Measurements from ENCODE around the gene CAMTA1. TPM values are rescaled to one million over a fixed set of nuclear protein-coding genes. Genes with fewer than 3 reads are reported as not detected.

The CAMTA1 gene
- total and polyA plus RNA-seq, 4 donors = 18.0 to 93.5 (median 35.8) TPM

GRCh38 chr1:7296968-7297367 is 511.7 kb downstream of the CAMTA1 start:
- no peak overlapping the region for H3K27ac ChIP-seq (ENCODE audit: low read depth in 1 of 2, low read length in 2 of 2)
- H3K4me3 ChIP-seq (ENCODE audit: low read depth in 1 of 3, low read length in 3 of 3) = no peak overlapping the region
- no peaks in the 10 kb centered on the region for H3K4me1 ChIP-seq (ENCODE audit: control insufficient read depth in 4 of 4, insufficient read depth in 4 of 4, low read length in 3 of 4)
- no peaks in the 10 kb centered on the region for H3K27me3 ChIP-seq (ENCODE audit: control insufficient read depth in 4 of 4, insufficient read depth in 4 of 4, low read length in 3 of 4)
- no peaks in the 10 kb centered on the region for H3K9me3 ChIP-seq (ENCODE audit: control insufficient read depth in 4 of 4, low read length in 3 of 4)
- H3K36me3 ChIP-seq (ENCODE audit: control insufficient read depth in 4 of 4, insufficient read depth in 3 of 4, low read depth in 1 of 4, low read length in 3 of 4) = no peaks in the 10 kb centered on the region
- DNase-seq (ENCODE audit: low spot score) = no peak
- TF ChIP-seq RAD21 (IDR thresholded peaks at IDR 0.05) = no peak
- TF ChIP-seq NR2F2 (IDR thresholded peaks at IDR 0.05) = no peak
- no peak for TF ChIP-seq SP1 (IDR thresholded peaks at IDR 0.05)
- TF ChIP-seq YY1 (IDR thresholded peaks at IDR 0.05) = no peak
- TF ChIP-seq EGR1 (IDR thresholded peaks at IDR 0.05; ENCODE audit: low read depth in 2 of 2) = no peak
- no peak for TF ChIP-seq JUND (IDR thresholded peaks at IDR 0.05)
- TF ChIP-seq FOXA1 (IDR thresholded peaks at IDR 0.05) = no peak
- TF ChIP-seq MAX (IDR thresholded peaks at IDR 0.05) = no peak
- no peak for TF ChIP-seq FOXA2 (IDR thresholded peaks at IDR 0.05)
- TF ChIP-seq TAF1 (conservative IDR thresholded peaks at IDR 0.05) = no peak
- H3K9ac ChIP-seq (ENCODE audit: low read depth in 1 of 2, low read length in 2 of 2) = no peak overlapping the region

GRCh38 chr1:7298145-7298544 is 512.9 kb downstream of the CAMTA1 start:
- TF ChIP-seq ZBTB33 (IDR thresholded peaks at IDR 0.05) = no peak
- TF ChIP-seq NR2F2 (IDR thresholded peaks at IDR 0.05) = no peak
- TF ChIP-seq MAX (IDR thresholded peaks at IDR 0.05) = no peak
- TF ChIP-seq YY1 (IDR thresholded peaks at IDR 0.05) = no peak
- no peak for TF ChIP-seq EGR1 (IDR thresholded peaks at IDR 0.05; ENCODE audit: low read depth in 2 of 2)
- TF ChIP-seq TAF1 (conservative IDR thresholded peaks at IDR 0.05) = no peak
- no peak for TF ChIP-seq RAD21 (IDR thresholded peaks at IDR 0.05)
- TF ChIP-seq CTCF (IDR thresholded peaks at IDR 0.05; ENCODE audit: low read depth, low read length, missing input control) = no peak
- TF ChIP-seq GABPA (IDR thresholded peaks at IDR 0.05 in 1 of 2, conservative IDR thresholded peaks at IDR 0.05 in 1 of 2) = no peak
- TF ChIP-seq FOXA1 (IDR thresholded peaks at IDR 0.05) = no peak
- TF ChIP-seq, protein P1, sequence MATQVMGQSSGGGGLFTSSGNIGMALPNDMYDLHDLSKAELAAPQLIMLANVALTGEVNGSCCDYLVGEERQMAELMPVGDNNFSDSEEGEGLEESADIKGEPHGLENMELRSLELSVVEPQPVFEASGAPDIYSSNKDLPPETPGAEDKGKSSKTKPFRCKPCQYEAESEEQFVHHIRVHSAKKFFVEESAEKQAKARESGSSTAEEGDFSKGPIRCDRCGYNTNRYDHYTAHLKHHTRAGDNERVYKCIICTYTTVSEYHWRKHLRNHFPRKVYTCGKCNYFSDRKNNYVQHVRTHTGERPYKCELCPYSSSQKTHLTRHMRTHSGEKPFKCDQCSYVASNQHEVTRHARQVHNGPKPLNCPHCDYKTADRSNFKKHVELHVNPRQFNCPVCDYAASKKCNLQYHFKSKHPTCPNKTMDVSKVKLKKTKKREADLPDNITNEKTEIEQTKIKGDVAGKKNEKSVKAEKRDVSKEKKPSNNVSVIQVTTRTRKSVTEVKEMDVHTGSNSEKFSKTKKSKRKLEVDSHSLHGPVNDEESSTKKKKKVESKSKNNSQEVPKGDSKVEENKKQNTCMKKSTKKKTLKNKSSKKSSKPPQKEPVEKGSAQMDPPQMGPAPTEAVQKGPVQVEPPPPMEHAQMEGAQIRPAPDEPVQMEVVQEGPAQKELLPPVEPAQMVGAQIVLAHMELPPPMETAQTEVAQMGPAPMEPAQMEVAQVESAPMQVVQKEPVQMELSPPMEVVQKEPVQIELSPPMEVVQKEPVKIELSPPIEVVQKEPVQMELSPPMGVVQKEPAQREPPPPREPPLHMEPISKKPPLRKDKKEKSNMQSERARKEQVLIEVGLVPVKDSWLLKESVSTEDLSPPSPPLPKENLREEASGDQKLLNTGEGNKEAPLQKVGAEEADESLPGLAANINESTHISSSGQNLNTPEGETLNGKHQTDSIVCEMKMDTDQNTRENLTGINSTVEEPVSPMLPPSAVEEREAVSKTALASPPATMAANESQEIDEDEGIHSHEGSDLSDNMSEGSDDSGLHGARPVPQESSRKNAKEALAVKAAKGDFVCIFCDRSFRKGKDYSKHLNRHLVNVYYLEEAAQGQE (IDR thresholded peaks at IDR 0.05) = no peak
- TF ChIP-seq HNF4A (conservative IDR thresholded peaks at IDR 0.05) = no peak
- no peak for TF ChIP-seq RXRA (IDR thresholded peaks at IDR 0.05)
- TF ChIP-seq HNF4G (IDR thresholded peaks at IDR 0.05) = no peak
- no peak for TF ChIP-seq FOXA2 (IDR thresholded peaks at IDR 0.05)
- no peak for TF ChIP-seq JUND (IDR thresholded peaks at IDR 0.05)
- no peak for TF ChIP-seq SP1 (IDR thresholded peaks at IDR 0.05)
- TF ChIP-seq ATF3 (IDR thresholded peaks at IDR 0.05) = no peak
- Histone ChIP-seq H3K36me3 (ENCODE audit: control insufficient read depth in 4 of 4, insufficient read depth in 3 of 4, low read depth in 1 of 4, low read length in 3 of 4) (no peaks in the 10 kb centered on the region), H3K4me1 (ENCODE audit: control insufficient read depth in 4 of 4, insufficient read depth in 4 of 4, low read length in 3 of 4) (no peaks in the 10 kb centered on the region), H3K27ac (ENCODE audit: low read depth in 1 of 2, low read length in 2 of 2) (no peak overlapping the region), H3K9ac (ENCODE audit: low read depth in 1 of 2, low read length in 2 of 2) (no peak overlapping the region), H3K9me3 (ENCODE audit: control insufficient read depth in 4 of 4, low read length in 3 of 4) (no peaks in the 10 kb centered on the region), H3K27me3 (ENCODE audit: control insufficient read depth in 4 of 4, insufficient read depth in 4 of 4, low read length in 3 of 4) (no peaks in the 10 kb centered on the region), H3K4me3 (ENCODE audit: low read depth in 1 of 3, low read length in 3 of 3) (no peak overlapping the region)
- no peak for DNase-seq (ENCODE audit: low spot score)
- WGBS = 72% methylated on average over 4 of the region's 4 CpGs

Data from liver (tissue), 9 donors.